GM11168 (cell line): ENCODE data around the gene FBLN2.

ENCODE experiments used
- in situ Hi-C: fragments of 300-500 bp; cut with MboI; formaldehyde crosslinking; loops from one replicate; pipeline ENCODE4 v1.12.0; 2022; ENCODE audit warnings: low sequenced_read_pairs; ENCODE audit not compliant: unreplicated experiment

The FBLN2 gene

GRCh38 chr3:13575459-13576061 lies 26.6 kb downstream of the FBLN2 start:
- in situ Hi-C loops, result no loop called here

GRCh38 chr3:13577181-13578121 lies 28.5 kb downstream of the FBLN2 start:
- in situ Hi-C loops, result no loop called here

DNA sequence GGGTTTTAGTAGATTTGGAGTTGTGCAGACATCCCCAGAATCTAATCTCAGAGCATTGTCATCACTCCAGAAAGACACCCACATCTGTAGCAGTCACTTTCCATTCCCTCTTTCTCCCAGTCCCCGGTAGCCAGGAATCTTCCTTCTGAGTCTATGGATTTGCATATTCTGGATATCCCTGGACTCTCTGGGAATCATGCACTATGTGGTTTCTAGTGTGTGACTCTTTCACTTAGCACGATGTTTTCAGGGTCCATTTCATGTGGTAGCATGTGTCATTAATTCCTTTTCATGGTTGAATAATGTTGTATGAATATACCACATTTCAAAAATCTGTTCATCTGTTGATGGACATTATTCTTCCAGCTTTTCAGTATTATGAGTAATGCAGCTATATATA lies 29.3 kb downstream of the FBLN2 start:
- in situ Hi-C loops, result no loop called here

- in situ Hi-C loops, result no loop called here
Measured at GRCh38 chr3:13579063-13579462, 30.1 kb downstream of the FBLN2 start.

DNA sequence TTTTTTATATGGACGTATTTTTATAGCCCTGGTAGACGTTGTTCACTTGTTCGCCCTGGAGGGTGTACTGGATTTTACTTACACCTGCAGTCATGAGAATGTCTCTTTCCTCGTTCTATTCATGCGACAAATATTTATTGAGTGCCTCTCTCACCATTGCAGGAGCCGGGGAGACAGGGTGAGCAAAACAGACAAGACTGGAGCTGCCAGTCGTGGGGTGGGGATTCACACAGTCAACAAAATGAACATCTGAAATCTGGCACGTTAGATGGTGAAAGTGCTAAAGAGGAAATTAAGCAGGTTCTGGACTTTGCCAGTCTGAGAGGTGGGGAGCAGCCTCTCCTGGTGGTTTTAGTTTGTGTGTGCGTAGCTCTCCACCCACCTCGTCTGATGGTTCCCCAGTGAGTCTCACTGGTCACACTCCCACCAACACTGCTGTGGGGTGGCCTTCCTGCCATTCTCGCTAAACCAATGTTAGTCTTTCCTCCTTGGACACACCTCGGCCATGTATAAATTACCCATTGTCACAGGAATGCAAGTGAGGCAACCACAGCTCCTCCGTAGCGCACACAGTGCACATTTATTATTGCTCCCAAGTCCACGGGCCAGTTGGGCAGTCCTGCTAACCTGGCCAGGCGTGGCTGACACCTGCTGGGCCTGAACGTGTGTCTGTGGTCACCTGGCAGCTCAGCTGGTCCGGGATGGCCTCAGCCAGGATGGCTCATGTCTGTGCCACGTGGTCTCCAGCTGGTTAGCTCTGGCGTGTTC lies 31.5 kb downstream of the FBLN2 start:
- in situ Hi-C loops, result no loop called here

DNA sequence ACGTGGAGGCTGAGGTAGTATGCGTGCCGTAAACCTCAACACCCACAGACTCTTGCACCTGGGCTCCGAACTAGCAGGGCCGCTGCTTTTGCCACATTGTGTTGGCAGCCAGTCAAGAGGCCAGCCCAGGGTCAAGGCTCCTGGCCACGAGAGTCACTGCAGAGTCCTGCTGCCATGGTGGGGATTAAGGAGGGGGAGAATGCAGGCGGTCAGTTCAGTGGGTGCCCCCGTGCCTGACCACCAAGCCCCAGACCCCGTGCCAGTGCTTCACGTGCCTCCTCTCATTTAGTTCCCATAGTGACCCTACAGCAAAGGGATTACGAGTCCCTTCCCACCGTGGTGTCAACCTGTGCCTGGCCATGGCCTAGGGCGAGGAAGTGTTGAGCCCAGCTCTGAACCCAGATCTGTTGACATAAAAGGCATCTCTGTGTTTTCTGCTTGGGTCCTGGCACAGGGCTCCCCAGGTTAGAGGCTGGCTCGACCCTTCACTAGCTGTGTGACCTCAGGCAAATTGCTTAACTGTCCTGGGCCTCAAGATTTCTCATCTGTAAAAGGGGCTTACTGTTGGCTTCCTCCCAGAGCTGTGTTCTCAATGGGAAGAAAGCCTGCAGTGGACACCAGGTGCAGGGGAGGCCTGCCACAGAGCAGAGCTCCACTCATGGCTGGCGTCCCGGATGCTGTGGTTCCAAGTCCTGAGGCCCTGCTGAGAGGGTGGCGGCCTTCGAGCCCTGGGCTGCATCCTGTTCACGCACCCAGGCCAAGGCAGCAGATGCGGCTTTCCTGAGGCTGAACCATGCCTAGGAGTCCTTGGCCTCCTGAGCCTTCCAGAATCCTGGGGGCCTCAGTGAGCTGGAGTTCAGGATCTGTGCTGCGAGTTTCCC lies 32.8 kb downstream of the FBLN2 start:
- in situ Hi-C loops, result no loop called here

DNA sequence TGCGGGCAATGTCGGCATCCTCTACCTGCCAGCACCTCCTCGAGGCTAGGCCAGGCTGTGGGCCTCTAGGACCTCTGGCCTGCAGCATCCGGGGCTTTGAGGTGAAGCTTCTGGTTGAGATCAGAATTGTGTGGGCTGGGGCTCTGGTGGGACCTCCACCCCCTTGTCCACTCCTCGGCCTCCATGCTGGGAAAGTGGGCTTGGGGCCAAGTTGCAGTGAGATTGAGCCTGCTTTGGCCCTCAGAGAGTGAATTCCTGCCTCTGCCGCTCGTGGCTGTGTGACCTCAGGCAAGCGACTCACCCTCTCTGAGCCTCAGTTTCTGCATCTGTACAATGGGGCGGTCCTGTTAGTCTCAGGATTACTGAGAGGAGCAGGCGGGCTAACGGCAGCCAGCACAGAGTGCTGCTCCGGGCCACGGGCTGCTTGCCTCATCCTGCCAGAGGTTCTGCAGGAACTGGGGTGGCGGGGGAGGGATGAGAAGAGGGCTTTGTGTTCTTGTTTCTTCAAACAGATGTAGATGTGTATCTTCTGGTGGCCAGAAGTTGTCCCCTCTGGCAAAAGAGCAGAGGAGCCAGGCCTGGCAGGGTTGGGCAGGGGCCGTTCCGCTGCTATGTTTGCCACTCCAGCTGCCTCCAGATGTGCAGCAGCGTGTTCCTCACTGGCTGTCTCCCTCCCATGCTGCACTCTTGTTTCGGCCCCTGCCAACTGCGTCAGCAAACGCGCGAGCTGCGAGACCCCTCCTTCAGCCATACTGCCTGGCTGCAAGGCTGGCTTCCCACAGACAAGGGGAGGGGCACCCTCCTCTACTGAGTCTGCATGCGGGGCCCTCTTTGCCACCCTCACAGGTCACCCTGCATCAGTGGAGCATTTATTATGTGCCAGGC lies 33.7 kb downstream of the FBLN2 start:
- in situ Hi-C loops, result no loop called here

- in situ Hi-C loops, result no loop called here
Measured at GRCh38 chr3:13583251-13584180, 34.6 kb downstream of the FBLN2 start.

DNA sequence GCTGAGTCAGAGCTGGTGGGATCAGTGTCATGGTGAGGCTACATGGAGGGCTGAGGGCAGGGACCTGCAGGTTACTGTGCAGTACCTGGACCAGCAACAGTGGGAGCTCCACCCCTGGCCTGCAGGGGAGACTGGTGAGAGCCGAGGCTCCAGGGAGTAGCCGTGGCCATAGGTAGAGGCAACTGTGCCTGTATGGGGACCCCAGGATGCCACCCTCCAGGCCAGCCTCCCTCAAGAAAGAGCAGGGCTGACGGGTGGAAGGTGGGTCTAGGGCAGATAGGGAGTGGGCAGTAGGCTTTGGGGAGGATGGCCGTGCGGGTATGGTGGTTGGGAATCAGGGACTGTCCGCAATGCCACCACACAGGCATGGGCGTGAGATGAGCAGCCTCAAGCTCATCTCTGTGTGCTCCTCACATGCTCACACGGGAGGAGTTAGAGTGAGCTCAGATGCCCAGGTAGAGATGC lies 35.5 kb downstream of the FBLN2 start:
- in situ Hi-C loops, result no loop called here

DNA sequence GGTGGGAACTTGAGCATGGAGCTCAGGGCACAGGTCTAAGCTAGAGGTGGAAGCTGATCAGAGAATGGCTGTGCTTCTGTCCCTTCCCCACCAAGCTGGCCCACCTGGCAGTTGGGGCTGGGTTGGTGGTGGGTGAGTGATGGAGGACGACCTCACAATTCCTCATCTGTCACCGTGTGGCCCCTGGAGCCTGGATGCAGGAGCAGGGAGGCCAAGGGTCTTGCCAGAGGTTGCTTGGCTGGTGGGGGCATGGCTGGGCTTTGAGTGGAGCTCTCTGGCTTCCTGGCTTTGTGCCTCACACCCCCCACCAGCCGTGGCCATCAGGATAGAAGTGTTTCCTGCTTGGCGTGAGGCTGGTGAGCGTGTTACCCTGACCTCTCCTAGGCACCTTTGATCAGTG lies 36.0 kb downstream of the FBLN2 start:
- in situ Hi-C loops, result no loop called here

- in situ Hi-C loops, result no loop called here
Measured at GRCh38 chr3:13587442-13587841, 38.5 kb downstream of the FBLN2 start.

GRCh38 chr3:13588221-13588701 lies 39.3 kb downstream of the FBLN2 start:
- in situ Hi-C loops, result no loop called here

- in situ Hi-C loops, result no loop called here
Measured at GRCh38 chr3:13588993-13589392, 40.1 kb downstream of the FBLN2 start.

DNA sequence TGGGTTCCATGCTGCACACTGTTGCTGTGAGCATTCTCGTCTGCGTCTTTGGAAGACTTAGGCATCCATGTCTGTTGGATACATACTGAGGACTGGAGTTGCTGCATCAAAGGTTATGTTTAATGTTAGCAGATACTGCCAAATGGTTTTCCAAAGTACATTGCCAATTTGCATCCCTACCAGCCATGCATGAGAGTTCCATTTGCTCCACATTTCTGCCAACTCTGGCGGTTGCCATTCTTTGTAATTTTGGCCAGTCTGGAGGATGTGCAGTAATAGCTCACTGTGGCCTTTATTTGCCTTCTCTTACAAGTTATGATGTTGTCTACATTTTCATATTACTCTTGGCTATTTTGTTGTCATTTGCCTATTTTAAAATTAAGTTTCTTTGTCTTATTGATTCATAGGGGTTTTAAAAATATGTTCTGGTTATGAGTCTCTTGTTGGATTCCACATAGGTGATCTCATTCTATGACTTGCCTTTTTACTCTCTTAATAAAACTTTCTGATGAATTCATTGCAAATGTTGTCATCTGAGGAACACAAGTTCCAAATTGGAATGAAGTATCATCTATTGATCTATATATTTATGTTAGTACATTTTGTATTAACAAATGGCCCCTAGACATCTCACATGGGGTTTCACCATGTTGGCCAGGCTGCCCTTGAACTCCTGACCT lies 42.1 kb downstream of the FBLN2 start:
- in situ Hi-C loops, result no loop called here

GRCh38 chr3:13593615-13594014 lies 44.7 kb downstream of the FBLN2 start:
- in situ Hi-C loops, result no loop called here

DNA sequence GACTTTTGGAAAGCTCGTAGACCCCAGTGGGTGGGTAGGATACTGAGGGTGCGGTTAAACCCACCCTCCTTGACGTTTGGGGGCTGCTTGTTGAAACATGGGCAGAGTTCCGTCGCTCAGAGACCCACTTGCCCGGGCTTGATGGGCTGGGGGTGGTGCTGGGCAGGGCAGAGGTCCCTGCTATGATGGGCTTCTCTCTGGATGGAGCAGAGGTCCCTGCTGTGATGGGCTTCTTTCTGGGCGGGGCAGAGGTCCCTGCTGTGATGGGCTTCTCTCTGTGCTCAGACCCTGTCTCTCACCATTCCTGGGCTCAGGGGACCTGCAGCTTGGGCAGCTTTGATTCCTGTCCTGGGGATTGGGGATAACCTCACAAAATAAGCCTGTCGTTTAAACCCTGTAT lies 45.2 kb downstream of the FBLN2 start:
- in situ Hi-C loops, result no loop called here

DNA sequence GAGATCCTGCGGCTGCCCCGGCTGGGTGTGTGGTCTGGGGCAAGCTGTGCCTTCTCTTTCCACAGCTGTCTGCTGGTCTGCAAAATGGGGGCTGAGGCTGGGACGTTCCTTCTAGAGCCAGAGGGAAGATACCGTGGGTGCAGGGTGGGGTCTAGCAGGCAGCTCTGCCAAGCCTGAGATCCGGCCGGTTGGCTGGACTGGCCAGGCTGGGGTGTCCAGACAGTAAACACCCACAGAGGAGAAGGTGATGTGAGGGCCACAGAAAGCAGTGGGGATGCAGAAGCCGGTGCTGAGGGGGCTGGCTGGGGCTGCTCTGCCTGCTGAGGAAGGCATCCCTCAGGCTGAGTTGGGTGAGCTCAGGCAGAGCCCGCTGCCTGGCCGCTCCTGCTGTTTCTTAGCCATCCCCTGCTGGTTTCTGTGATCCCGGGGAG lies 46.1 kb downstream of the FBLN2 start:
- in situ Hi-C loops, result no loop called here
